Measurements from ENCODE around the gene CCDC9.
A peak's percentile ranks its signal among the peaks of the same experiment; 100 is the strongest.

- TF ChIP-seq, protein P1, sequence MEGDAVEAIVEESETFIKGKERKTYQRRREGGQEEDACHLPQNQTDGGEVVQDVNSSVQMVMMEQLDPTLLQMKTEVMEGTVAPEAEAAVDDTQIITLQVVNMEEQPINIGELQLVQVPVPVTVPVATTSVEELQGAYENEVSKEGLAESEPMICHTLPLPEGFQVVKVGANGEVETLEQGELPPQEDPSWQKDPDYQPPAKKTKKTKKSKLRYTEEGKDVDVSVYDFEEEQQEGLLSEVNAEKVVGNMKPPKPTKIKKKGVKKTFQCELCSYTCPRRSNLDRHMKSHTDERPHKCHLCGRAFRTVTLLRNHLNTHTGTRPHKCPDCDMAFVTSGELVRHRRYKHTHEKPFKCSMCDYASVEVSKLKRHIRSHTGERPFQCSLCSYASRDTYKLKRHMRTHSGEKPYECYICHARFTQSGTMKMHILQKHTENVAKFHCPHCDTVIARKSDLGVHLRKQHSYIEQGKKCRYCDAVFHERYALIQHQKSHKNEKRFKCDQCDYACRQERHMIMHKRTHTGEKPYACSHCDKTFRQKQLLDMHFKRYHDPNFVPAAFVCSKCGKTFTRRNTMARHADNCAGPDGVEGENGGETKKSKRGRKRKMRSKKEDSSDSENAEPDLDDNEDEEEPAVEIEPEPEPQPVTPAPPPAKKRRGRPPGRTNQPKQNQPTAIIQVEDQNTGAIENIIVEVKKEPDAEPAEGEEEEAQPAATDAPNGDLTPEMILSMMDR (IDR thresholded peaks at IDR 0.05), result peak; percentile 42 to 70 (median 64)
- TF ChIP-seq POLR2AphosphoS5 (IDR thresholded peaks at IDR 0.05) (no peak), EP300 (IDR thresholded peaks at IDR 0.05) (no peak), POLR2A (IDR thresholded peaks at IDR 0.05) (no peak)
Measured at GRCh38 chr19:47296036-47296435, 39.7 kb downstream of the CCDC9 start.

All from sigmoid colon (tissue), 4 donors.